ENCODE results near the gene NDUFV1. TPM values are rescaled to one million over a fixed set of nuclear protein-coding genes. Genes with fewer than 3 reads are reported as not detected.
"Not testable (repeated sequence)": the region's sequence is repeated elsewhere in the genome, so short reads cannot be mapped to it uniquely, and the experiment has no call there.

The NDUFV1 gene
- total and polyA plus RNA-seq, 9 of the 15 experiments (the other 6 are each of a cell fraction or from before 2014, with no cell fraction given) = 10.8 to 423 (median 209) TPM

GRCh38 chr11:67563705-67564114 lies 43.0 kb upstream of the NDUFV1 start (continued):
- TF ChIP-seq ZBTB11 (CRISPR knock-in tag; IDR thresholded peaks at IDR 0.05) (peak in 1 of 3 experiments; percentile 49; a peak in 2 of 6 replicates), ZNF644 (tag; IDR thresholded peaks at IDR 0.05; ENCODE audit: low read depth) (peak; percentile 93), ZNF75A (CRISPR knock-in tag; IDR thresholded peaks at IDR 0.05) (peak; percentile 54; the same call in 1 of the 2 replicates), OTX1 (CRISPR knock-in tag; IDR thresholded peaks at IDR 0.05) (0 out of 2 replicates have a peak, but pooled peaks have one; percentile 14), PPARD (CRISPR knock-in tag; IDR thresholded peaks at IDR 0.05) (peak; percentile 66; the same call in 1 of the 2 replicates), LEF1 (IDR thresholded peaks at IDR 0.05) (0 out of 2 replicates have a peak, but pooled peaks have one; percentile 8), TCFL5 (CRISPR knock-in tag; conservative IDR thresholded peaks at IDR 0.05) (peak; percentile 72; the same call in 1 of the 2 replicates), ERF (CRISPR knock-in tag; IDR thresholded peaks at IDR 0.05) (peak; percentile 83), DDX20 (tag; IDR thresholded peaks at IDR 0.05; ENCODE audit: low read depth) (peak; percentile 96), ZNF212 (CRISPR knock-in tag; IDR thresholded peaks at IDR 0.05) (peak; percentile 87; the same call in 1 of the 2 replicates), ILK (tag; IDR thresholded peaks at IDR 0.05; ENCODE audit: borderline replicate concordance, low read depth) (peak; percentile 72), TAF7 (tag; IDR thresholded peaks at IDR 0.05) (peak; percentile 71; the same call in 1 of the 2 replicates), DIDO1 (tag; IDR thresholded peaks at IDR 0.05; ENCODE audit: low read depth) (peak; percentile 94), ZNF583 (CRISPR knock-in tag; IDR thresholded peaks at IDR 0.05) (peak; percentile 98), TEAD4 (IDR thresholded peaks at IDR 0.05; ENCODE audit: low read length) (peak; percentile 70), CREM (IDR thresholded peaks at IDR 0.05; ENCODE audit: low read depth) (peak; percentile 49), TEAD1 (CRISPR knock-in tag; IDR thresholded peaks at IDR 0.05) (peak; percentile 91 to 99; a peak in 3 of 4 replicates), CBFA2T3 (IDR thresholded peaks at IDR 0.05) (0 out of 2 replicates have a peak, but pooled peaks have one; percentile 39), ZBTB34 (CRISPR knock-in tag; IDR thresholded peaks at IDR 0.05) (peak; percentile 84; the same call in 1 of the 2 replicates), ETV5 (CRISPR knock-in tag; IDR thresholded peaks at IDR 0.05; ENCODE audit: low read depth) (peak; percentile 53; the same call in 1 of the 2 replicates), CEBPG (tag; conservative IDR thresholded peaks at IDR 0.05 in 1 of 2, IDR thresholded peaks at IDR 0.05 in 1 of 2) (0 out of 4 replicates have a peak, but pooled peaks of 1 of the 2 experiments have one; percentile 4)
- not testable (repeated sequence) for TF ChIP-seq TEAD4 (CRISPR knock-in tag; IDR thresholded peaks at IDR 0.05; ENCODE audit: borderline replicate concordance); CEBPG (CRISPR knock-in tag; IDR thresholded peaks at IDR 0.05)
